ENCODE data around the gene TTLL10. TPM values are rescaled to one million over a fixed set of nuclear protein-coding genes. Genes with fewer than 3 reads are reported as not detected.

Gene TTLL10
- total RNA-seq, 3 donors from 2014 or later = 0.32 to 4.4 (median 1.8) TPM

GRCh38 chr1:1199961-1200875 lies 26.5 kb downstream of the TTLL10 start:
- H3K9me3 ChIP-seq = no peaks in the 10 kb centered on the region
- no peaks in the 10 kb centered on the region for H3K36me3 ChIP-seq (ENCODE audit: low read depth)
- DNase-seq (peak in 2 of 3 donors; percentile 24 to 49), ATAC-seq (no peak)
- peaks cover 3% of the 10 kb centered on the region for H3K4me1 ChIP-seq (ENCODE audit: low read depth)
- H3K4me3 ChIP-seq = no peak overlapping the region
- intact Hi-C loops (cut with DNase I, micrococcal nuclease) = no loop called here
- TF ChIP-seq CTCF (IDR thresholded peaks at IDR 0.05) = no peak

GRCh38 chr1:1200876-1201810 lies 27.5 kb downstream of the TTLL10 start:
- peaks cover 7% of the 10 kb centered on the region for H3K4me1 ChIP-seq (ENCODE audit: low read depth)
- no peak overlapping the region for H3K4me3 ChIP-seq
- H3K9me3 ChIP-seq = no peaks in the 10 kb centered on the region
- no peak for TF ChIP-seq CTCF (IDR thresholded peaks at IDR 0.05)
- intact Hi-C loops (cut with DNase I, micrococcal nuclease) = no loop called here
- no peaks in the 10 kb centered on the region for H3K36me3 ChIP-seq (ENCODE audit: low read depth)
- DNase-seq (peak; percentile 50 to 80 (median 73)), ATAC-seq (peak; percentile 60)

DNA sequence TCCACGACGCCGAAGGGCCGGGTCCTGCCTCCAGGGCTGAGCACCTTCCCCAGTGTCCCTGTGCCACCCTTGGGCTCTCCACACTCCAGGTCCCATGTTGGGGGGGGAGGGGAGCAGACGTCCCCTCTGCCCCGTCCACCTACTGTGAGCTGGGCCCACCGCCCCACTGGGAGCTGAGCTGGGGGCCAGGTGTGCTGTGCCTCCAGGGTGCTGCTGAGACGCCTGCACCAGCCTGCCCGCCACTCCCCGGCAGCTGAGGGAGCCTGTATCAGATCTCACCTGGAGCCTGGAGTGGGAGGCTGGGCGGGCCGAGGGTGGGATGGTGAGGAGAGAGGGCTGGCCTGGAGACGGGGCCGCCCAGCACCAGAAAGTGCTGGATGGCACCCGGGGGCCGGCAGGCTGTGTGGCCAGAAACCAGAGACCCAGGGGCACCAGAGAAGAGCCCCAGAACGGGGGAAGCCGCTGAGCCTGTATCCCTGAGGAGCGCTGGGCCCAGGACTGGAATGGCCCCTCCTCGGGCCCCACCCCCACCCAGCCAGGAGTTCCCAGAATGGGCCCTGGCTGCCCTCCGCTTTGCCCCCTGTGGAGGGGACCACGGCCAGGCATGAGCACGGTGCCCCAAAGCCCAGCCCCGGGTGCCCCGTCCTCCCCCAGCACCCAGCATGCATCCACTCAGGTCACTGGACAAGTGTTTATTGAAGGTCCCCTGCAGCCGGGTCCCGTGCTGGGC lies 29.3 kb downstream of the TTLL10 start:
- Histone ChIP-seq H3K9me3 (no peaks in the 10 kb centered on the region), H3K4me3 (no peak overlapping the region), H3K36me3 (ENCODE audit: low read depth) (no peaks in the 10 kb centered on the region), H3K4me1 (ENCODE audit: low read depth) (peaks cover 12% of the 10 kb centered on the region)
- peak in 2 of 3 donors; percentile 24 to 46 for DNase-seq
- intact Hi-C loops (cut with DNase I, micrococcal nuclease) = no loop called here
- ATAC-seq = no peak
- TF ChIP-seq CTCF (IDR thresholded peaks at IDR 0.05) = no peak

DNA sequence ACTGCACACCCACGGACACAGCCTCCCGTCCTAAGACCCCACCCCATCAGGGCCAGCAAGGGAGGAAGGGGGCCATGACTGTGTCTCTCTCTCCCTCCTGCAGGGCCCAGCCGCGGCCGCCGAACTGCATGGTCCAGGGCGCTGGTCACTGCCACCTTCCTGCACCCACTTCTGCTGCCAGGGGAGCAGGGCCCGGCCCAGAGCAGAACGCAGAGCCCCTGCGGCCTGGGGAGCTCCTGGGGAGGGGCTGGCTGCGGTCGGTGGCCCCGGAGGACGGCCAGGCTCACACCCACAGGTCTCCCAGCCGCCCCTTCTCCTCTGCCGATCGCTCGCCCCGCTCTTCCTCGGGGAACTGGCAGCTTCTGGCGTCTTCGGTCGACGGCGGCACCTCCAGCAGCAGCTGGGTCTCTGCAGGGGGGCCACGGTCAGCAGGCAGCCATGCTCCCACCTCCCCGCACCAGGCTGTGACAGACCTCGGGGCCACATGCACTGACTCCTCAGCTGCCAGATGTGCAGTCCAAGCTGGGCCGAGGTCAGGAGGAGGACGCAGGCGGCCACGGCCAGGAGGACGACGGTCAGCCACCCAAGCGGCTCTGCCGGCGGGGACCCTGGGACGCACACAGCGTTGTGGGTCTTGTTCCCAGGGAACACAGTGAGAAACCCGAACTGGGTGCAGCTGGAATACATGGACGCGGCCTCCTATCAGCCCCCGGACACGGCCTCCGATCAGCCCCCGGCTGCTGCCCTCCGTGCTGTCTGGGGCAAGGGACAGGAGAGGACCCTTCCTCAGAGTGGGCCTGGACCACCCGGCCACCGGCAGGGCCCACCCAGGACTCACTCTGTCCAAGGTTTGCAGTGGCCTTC lies 30.1 kb downstream of the TTLL10 start:
- ATAC-seq (no peak), DNase-seq (peak in 2 of 3 donors; percentile 22 to 48)
- intact Hi-C loops (cut with DNase I, micrococcal nuclease) = no loop called here
- Histone ChIP-seq H3K36me3 (ENCODE audit: low read depth) (no peaks in the 10 kb centered on the region), H3K9me3 (no peaks in the 10 kb centered on the region), H3K4me3 (no peak overlapping the region), H3K4me1 (ENCODE audit: low read depth) (peaks cover 17% of the 10 kb centered on the region)
- no peak for TF ChIP-seq CTCF (IDR thresholded peaks at IDR 0.05)

All from mucosa of descending colon (tissue), 3 donors.